GM12874 (cell line): ENCODE results near the gene ZNF787.

ENCODE experiments used
- TF ChIP-seq, protein P1 (sequence below): IDR thresholded peaks from 2 replicates; pipeline ENCODE4 v1.5.1; 2011; ENCODE audit warnings: low read depth, mild to moderate bottlenecking, control low read depth, low read length, moderate library complexity; ENCODE audit not compliant: insufficient read depth

Gene ZNF787

GRCh38 chr19:56066152-56067023 is 54.7 kb downstream of the ZNF787 start:
- TF ChIP-seq, protein P1, sequence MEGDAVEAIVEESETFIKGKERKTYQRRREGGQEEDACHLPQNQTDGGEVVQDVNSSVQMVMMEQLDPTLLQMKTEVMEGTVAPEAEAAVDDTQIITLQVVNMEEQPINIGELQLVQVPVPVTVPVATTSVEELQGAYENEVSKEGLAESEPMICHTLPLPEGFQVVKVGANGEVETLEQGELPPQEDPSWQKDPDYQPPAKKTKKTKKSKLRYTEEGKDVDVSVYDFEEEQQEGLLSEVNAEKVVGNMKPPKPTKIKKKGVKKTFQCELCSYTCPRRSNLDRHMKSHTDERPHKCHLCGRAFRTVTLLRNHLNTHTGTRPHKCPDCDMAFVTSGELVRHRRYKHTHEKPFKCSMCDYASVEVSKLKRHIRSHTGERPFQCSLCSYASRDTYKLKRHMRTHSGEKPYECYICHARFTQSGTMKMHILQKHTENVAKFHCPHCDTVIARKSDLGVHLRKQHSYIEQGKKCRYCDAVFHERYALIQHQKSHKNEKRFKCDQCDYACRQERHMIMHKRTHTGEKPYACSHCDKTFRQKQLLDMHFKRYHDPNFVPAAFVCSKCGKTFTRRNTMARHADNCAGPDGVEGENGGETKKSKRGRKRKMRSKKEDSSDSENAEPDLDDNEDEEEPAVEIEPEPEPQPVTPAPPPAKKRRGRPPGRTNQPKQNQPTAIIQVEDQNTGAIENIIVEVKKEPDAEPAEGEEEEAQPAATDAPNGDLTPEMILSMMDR = peak; percentile 96

DNA sequence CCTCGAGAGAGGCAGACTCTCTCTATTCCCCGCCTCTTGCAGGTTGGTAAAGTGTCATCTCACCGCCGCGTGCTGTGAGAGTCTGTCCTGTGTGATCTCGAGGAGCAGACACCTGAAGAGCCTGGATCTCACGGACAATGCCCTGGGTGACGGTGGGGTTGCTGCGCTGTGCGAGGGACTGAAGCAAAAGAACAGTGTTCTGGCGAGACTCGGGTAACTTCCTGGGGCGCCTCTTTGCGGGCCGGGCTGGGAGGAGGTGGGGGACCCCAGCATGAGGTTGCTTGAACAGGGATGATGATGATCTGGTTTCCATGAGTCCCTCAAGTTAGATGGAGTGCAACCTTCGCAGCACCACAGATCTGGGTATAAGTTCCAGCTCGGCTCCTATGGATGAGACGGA is 67.5 kb downstream of the ZNF787 start:
- TF ChIP-seq, protein P1 = no peak
